Fibroblast of the aortic adventitia (primary cell): ENCODE measurements around the gene FKBP5. TPM values are rescaled to one million over a fixed set of nuclear protein-coding genes. Genes with fewer than 3 reads are reported as not detected.

ENCODE experiments used
- DNase-seq: peaks from one replicate; pipeline ENCODE4 v3.0.0-alpha.2; 2010; ENCODE audit warnings: low read depth
- H3K4me3 ChIP-seq: 2 replicates; pipeline ENCODE4 v1.5.1; 2011; ENCODE audit warnings: low read depth, mild to moderate bottlenecking, control low read depth, low read length, moderate library complexity
- total RNA-seq: library from RNA; depleted of rRNA; stranded (reverse); fragments of >200 nt; gene quantifications from 2 replicates; pipeline ENCODE4 v1.2.3, GENCODE V29; 2012; ENCODE audit warnings: low replicate concordance
- TF ChIP-seq, protein P1 (sequence below): IDR thresholded peaks from 2 replicates; pipeline ENCODE4 v1.5.1; 2011; ENCODE audit warnings: mild to moderate bottlenecking, low read length, control low read depth, inconsistent platforms; ENCODE audit not compliant: insufficient read depth

Gene FKBP5
- total RNA-seq, 1 donor = 5.3 TPM

DNA sequence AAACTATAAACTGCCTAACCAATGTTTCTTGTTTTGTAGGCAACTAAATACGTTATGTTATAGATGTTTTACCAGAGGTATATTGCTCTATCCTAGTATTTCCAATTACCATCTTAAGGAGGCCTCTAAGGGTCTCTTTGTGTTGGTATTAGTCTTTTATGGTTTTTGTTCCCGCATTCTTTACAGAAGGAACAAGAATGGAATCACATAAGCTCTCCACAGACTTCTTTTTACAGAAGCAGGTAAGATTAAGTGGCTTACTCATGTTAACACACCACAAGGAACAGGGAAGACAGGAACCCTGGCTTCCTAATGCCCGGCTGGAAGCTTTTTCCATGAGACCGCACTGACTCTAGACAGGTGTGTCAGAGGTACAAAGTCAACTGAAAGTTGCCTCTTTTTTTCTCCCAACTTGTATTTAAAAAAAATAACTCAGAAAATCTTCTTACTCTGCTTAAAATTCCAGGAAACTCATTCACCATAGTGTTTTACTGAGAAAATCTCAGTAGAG, 55.1 kb downstream of the FKBP5 start:
- no peak overlapping the region for H3K4me3 ChIP-seq
- TF ChIP-seq, protein P1, sequence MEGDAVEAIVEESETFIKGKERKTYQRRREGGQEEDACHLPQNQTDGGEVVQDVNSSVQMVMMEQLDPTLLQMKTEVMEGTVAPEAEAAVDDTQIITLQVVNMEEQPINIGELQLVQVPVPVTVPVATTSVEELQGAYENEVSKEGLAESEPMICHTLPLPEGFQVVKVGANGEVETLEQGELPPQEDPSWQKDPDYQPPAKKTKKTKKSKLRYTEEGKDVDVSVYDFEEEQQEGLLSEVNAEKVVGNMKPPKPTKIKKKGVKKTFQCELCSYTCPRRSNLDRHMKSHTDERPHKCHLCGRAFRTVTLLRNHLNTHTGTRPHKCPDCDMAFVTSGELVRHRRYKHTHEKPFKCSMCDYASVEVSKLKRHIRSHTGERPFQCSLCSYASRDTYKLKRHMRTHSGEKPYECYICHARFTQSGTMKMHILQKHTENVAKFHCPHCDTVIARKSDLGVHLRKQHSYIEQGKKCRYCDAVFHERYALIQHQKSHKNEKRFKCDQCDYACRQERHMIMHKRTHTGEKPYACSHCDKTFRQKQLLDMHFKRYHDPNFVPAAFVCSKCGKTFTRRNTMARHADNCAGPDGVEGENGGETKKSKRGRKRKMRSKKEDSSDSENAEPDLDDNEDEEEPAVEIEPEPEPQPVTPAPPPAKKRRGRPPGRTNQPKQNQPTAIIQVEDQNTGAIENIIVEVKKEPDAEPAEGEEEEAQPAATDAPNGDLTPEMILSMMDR = no peak
- no peak for DNase-seq

DNA sequence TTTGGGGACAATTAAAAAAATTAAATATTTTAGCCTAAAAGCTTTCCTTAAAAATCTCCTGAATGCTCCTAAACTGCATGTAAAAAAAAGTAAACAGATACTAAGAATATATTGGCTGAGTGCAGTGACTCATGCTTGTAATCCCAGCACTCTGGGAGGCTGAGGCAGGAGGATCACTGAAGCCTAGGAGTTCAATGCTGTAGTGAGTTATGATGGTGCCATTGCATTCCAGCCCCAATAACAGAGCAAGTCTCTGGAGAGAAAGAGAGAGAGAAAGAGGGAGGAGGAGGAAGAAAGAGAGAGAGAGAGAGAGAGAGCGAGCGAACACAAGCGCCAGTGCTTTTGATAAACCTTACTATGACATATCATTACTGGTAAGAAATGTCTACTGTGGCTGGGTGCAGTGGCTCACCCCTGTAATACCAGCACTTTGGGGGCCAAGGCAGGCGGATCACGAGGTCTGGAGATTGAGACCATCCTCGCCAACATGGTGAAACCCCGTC, 58.8 kb downstream of the FKBP5 start:
- no peak overlapping the region for H3K4me3 ChIP-seq
- TF ChIP-seq, protein P1 = no peak
- no peak for DNase-seq

DNA sequence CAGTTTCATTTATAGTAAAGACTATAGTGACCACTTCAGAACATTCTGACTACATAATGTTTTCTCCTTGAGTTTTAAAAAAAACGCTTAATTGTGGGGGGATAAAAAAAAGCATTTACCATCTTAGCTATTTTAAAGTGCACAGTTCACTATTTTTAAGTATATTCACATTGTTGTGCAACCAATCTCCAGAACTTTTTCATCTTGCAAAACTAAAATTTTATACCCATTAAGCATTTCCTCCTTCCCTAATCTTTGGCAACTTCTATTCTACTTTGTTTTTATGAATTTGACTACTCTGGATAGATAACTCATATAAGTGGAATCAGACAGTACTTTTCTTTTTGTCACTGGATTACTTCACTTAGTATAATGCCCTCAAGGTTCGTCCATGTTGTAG, 62.3 kb downstream of the FKBP5 start:
- no peak for DNase-seq
- H3K4me3 ChIP-seq = no peak overlapping the region
- TF ChIP-seq, protein P1 = no peak

DNA sequence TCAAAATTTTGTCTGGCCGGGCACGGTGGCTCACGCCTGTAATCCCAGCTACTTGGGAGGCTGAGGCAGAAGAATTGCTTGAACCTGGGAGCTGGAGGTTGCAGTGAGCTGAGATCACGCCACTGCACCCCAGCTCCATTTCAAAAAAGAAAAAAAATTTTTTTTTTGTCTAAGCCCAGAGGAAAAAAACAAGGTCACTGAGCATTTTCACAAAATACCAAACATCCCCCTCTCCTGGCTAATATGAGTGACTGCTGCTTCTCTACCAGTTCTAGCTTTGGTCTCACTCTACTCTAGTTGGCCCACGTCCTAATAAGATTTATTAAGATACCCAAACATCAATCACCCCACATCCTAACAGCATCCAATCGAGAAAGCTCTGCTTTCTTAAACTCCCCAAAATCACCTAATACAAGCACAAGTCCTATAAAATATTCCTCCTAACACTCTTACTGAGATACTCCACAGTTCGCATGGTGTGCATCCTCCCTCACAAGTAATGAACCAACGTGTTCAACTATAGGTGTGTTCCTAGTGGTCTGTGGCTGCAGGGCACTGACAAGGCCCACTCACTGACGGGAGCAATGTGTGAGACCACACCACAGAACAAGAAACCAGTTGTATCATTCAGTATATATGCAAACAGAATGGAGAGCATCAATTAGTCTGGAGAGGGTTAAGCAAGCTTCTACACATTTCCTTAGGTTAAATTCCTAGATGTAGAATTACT, 64.2 kb downstream of the FKBP5 start:
- DNase-seq = peak; percentile 27
- TF ChIP-seq, protein P1 = peak; percentile 29
- no peak overlapping the region for H3K4me3 ChIP-seq

DNA sequence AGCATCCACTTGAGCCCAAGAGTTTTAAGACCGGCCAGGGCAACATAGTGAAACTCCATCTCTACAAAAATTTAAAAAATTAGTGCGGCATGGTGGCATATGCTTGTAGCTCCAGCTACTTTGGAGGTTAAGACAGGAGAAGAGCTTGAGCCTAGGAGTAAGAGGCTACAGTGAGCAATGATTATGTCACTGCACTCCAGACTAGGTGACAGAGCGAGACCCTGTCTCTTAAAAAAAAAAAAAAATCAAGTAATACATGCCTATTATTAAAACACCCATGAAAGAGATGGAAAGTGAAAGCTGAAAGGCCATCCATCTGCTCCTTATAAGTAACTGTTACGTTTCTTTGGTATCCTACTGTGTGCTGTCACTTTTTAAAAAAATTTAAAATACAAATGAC, 66.4 kb downstream of the FKBP5 start:
- DNase-seq = no peak
- H3K4me3 ChIP-seq = no peak overlapping the region
- TF ChIP-seq, protein P1 = no peak

DNA sequence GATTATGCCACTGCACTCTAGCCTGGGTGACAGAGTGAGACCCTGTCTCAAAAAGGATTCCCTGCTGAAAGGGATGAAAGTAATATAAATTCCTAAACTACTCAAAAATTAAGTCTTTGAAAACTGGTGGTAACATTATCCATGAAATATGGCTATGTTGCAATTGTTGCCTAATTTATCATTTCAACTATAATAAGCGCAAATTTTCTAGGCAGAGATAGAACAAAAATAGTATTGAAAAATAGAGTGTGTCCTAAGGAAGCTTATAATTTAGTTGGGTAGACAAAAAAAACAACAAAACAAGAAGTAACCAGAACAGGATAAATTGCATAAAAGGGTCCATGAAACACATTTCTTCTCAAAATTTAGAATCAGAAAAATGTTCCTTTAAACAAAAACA, 68.0 kb downstream of the FKBP5 start:
- DNase-seq = no peak
- TF ChIP-seq, protein P1 = no peak
- H3K4me3 ChIP-seq = no peak overlapping the region
